Neuronal stem cell (in vitro differentiated cells): ENCODE measurements around the gene GATAD2B.

Experiments used
- DNase-seq: peaks from one replicate; pipeline ENCODE4 v3.0.0-alpha.2; 2013; ENCODE audit warnings: low spot score
- H2AFZ ChIP-seq: one replicate; pipeline ENCODE4 v1.6.1; 2013; ENCODE audit warnings: mild to moderate bottlenecking, low read length, inconsistent platforms
- H2AK5ac ChIP-seq: 2 replicates; pipeline ENCODE4 v1.6.1; 2013; ENCODE audit warnings: low read depth, mild to moderate bottlenecking, inconsistent platforms, low read length, moderate library complexity, mixed read lengths
- H2BK120ac ChIP-seq: 2 replicates; pipeline ENCODE4 v1.6.1; 2013; ENCODE audit warnings: low read depth, mild to moderate bottlenecking, inconsistent platforms, low read length, moderate library complexity, mixed read lengths
- H2BK12ac ChIP-seq: one replicate; pipeline ENCODE4 v1.6.1; 2013; ENCODE audit warnings: low read length, inconsistent platforms
- H2BK15ac ChIP-seq: 2 replicates; pipeline ENCODE4 v1.6.1; 2013; ENCODE audit warnings: mild to moderate bottlenecking, low read length, inconsistent platforms, mixed read lengths
- H2BK5ac ChIP-seq: one replicate; pipeline ENCODE4 v1.6.1; 2013; ENCODE audit warnings: inconsistent platforms, mild to moderate bottlenecking, low read length, moderate library complexity
- H3K14ac ChIP-seq: one replicate; pipeline ENCODE4 v1.6.1; 2013; ENCODE audit warnings: low read length, inconsistent platforms
- H3K18ac ChIP-seq: 2 replicates; pipeline ENCODE4 v1.6.1; 2013; ENCODE audit warnings: low read length, inconsistent platforms
- H3K23ac ChIP-seq: 2 replicates; pipeline ENCODE4 v1.6.1; 2013; ENCODE audit warnings: low read depth, mild to moderate bottlenecking, mixed read lengths, low read length, inconsistent platforms; ENCODE audit not compliant: poor library complexity
- H3K27ac ChIP-seq: replicated peaks from 3 replicates; pipeline ENCODE4 v1.5.1; 2013; ENCODE audit warnings: low read length, inconsistent platforms
- H3K27me3 ChIP-seq, 3 experiments: 2 replicates each; pipeline ENCODE4 v1.6.1; 2013; ENCODE audit warnings: low read length in 3 of 3, mild to moderate bottlenecking in 2 of 3, inconsistent platforms in 1 of 3, low read depth in 1 of 3, mixed read lengths in 1 of 3, moderate library complexity in 1 of 3; ENCODE audit not compliant: control insufficient read depth in 3 of 3, insufficient read depth in 3 of 3
- H3K36me3 ChIP-seq, 2 donors: replicated peaks in 1 of 2; 2 replicates each; pipeline ENCODE4 v1.6.1; 2013; ENCODE audit warnings: low read length in 2 of 2; ENCODE audit not compliant: control insufficient read depth in 2 of 2, insufficient read depth in 2 of 2
- H3K4ac ChIP-seq: 2 replicates; pipeline ENCODE4 v1.6.1; 2013; ENCODE audit warnings: inconsistent platforms, mild to moderate bottlenecking, low read length, moderate library complexity
- H3K4me1 ChIP-seq, 2 donors: 1 replicate in 1 of 2; 2 replicates in 1 of 2; pipeline ENCODE4 v1.6.1; 2013; ENCODE audit warnings: low read length in 2 of 2, low read depth in 1 of 2; ENCODE audit not compliant: control insufficient read depth in 2 of 2, insufficient read depth in 1 of 2
- H3K4me2 ChIP-seq: one replicate; pipeline ENCODE4 v1.6.1; 2013; ENCODE audit warnings: mild to moderate bottlenecking, low read length, inconsistent platforms; ENCODE audit not compliant: insufficient read depth, poor library complexity, severe bottlenecking
- H3K4me3 ChIP-seq, 2 donors: 2 replicates each; pipeline ENCODE4 v1.5.1; 2013; ENCODE audit warnings: low read length in 2 of 2, mild to moderate bottlenecking in 2 of 2, inconsistent platforms in 1 of 2, moderate library complexity in 1 of 2
- H3K79me1 ChIP-seq: one replicate; pipeline ENCODE4 v1.6.1; 2013; ENCODE audit warnings: low read depth, mild to moderate bottlenecking, inconsistent platforms, low read length, moderate library complexity
- H3K9ac ChIP-seq: one replicate; pipeline ENCODE4 v1.6.1; 2013; ENCODE audit warnings: mild to moderate bottlenecking, low read depth, low read length, inconsistent platforms; ENCODE audit not compliant: poor library complexity
- H3K9me3 ChIP-seq, 2 donors: replicated peaks in 1 of 2; 2 replicates each; pipeline versions ENCODE3 to v1.6.1; 2013; ENCODE audit warnings: low read length in 2 of 2, mild to moderate bottlenecking in 2 of 2, inconsistent platforms in 1 of 2, low read depth in 1 of 2, mixed read lengths in 1 of 2, moderate library complexity in 1 of 2; ENCODE audit not compliant: control insufficient read depth in 2 of 2, insufficient read depth in 1 of 2
- H4K8ac ChIP-seq: one replicate; pipeline ENCODE4 v1.6.1; 2013; ENCODE audit warnings: low read depth, mild to moderate bottlenecking, inconsistent platforms, low read length, moderate library complexity
- H4K91ac ChIP-seq: one replicate; pipeline ENCODE4 v1.6.1; 2013; ENCODE audit warnings: low read length, low read depth, mild to moderate bottlenecking, inconsistent platforms; ENCODE audit not compliant: poor library complexity
- WGBS, 2 donors: extraction: QIAGEN DNeasy Blood & Tissue Kit; methylation state at CpG; one replicate each; pipeline ENCODE4 v1.1.7; 2013; ENCODE audit warnings: missing lambda C conversion rate in 2 of 2, mixed read lengths in 1 of 2; ENCODE audit not compliant: insufficient read length in 2 of 2, insufficient replicate concordance in 1 of 2; ENCODE audit errors: extremely low coverage in 2 of 2; 5-methylcytosine and 5-hydroxymethylcytosine counted together

GATAD2B gene

GRCh38 chr1:153800516-153800915, 122.3 kb downstream of the GATAD2B start:
- H4K91ac ChIP-seq: no peak overlapping the region
- no peak overlapping the region for H2BK120ac ChIP-seq
- no peak overlapping the region for H2BK15ac ChIP-seq
- no peak overlapping the region for H2BK12ac ChIP-seq
- H3K79me1 ChIP-seq: no peaks in the 10 kb centered on the region
- no peak overlapping the region for H2BK5ac ChIP-seq
- H3K4me2 ChIP-seq: no peak overlapping the region
- H2AK5ac ChIP-seq: no peak overlapping the region
- no peak overlapping the region for H3K27ac ChIP-seq
- H3K4me1 ChIP-seq: peaks cover 5 to 16% of the 10 kb centered on the region in 2 donors
- no peak overlapping the region for H2AFZ ChIP-seq
- H3K14ac ChIP-seq: no peak overlapping the region
- H3K36me3 ChIP-seq: peaks cover 12 to 68% of the 10 kb centered on the region in 2 donors
- WGBS, 2 donors: no CpG with 5 or more reads among the region's 7 CpGs
- H3K4me3 ChIP-seq: no peak overlapping the region
- H3K9ac ChIP-seq: no peak overlapping the region
- DNase-seq: no peak
- no peaks in the 10 kb centered on the region for H3K9me3 ChIP-seq
- no peak overlapping the region for H3K18ac ChIP-seq
- peaks cover 0 to 2% (median 0%) of the 10 kb centered on the region in 3 experiments for H3K27me3 ChIP-seq
- H3K23ac ChIP-seq: peak overlapping the region; percentile 6
- no peak overlapping the region for H4K8ac ChIP-seq
- no peak overlapping the region for H3K4ac ChIP-seq

GRCh38 chr1:153799566-153800465, 123.0 kb downstream of the GATAD2B start:
- H2BK15ac ChIP-seq: no peak overlapping the region
- H3K9me3 ChIP-seq: no peaks in the 10 kb centered on the region
- no peak overlapping the region for H2AK5ac ChIP-seq
- H3K79me1 ChIP-seq: no peaks in the 10 kb centered on the region
- H3K4me2 ChIP-seq: no peak overlapping the region
- no peak overlapping the region for H3K27ac ChIP-seq
- no peak overlapping the region for H2BK12ac ChIP-seq
- H3K27me3 ChIP-seq: peaks cover 0 to 2% (median 0%) of the 10 kb centered on the region in 3 experiments
- H3K4me1 ChIP-seq: peaks cover 10 to 21% of the 10 kb centered on the region in 2 donors
- no peak overlapping the region for H3K4me3 ChIP-seq
- H3K9ac ChIP-seq: peak overlapping the region; percentile 50
- H3K18ac ChIP-seq: peak overlapping the region; percentile 27
- no peak for DNase-seq
- H2BK120ac ChIP-seq: no peak overlapping the region
- no peak overlapping the region for H3K4ac ChIP-seq
- H3K14ac ChIP-seq: no peak overlapping the region
- H2BK5ac ChIP-seq: no peak overlapping the region
- H4K8ac ChIP-seq: no peak overlapping the region
- H2AFZ ChIP-seq: no peak overlapping the region
- H3K36me3 ChIP-seq: peaks cover 12 to 65% of the 10 kb centered on the region in 2 donors
- H4K91ac ChIP-seq: no peak overlapping the region
- peak overlapping the region; percentile 27 for H3K23ac ChIP-seq
- WGBS, 2 donors: no CpG with 5 or more reads among the region's 27 CpGs

GRCh38 chr1:153799016-153799415, 123.8 kb downstream of the GATAD2B start:
- Histone ChIP-seq H3K4ac (no peak overlapping the region), H3K14ac (no peak overlapping the region), H3K4me3 (no peak overlapping the region), H2BK120ac (no peak overlapping the region), H3K4me2 (no peak overlapping the region), H2BK15ac (no peak overlapping the region), H2AK5ac (no peak overlapping the region), H3K9ac (no peak overlapping the region), H3K23ac (no peak overlapping the region), H3K36me3 (peaks cover 10 to 65% of the 10 kb centered on the region in 2 donors), H2AFZ (no peak overlapping the region), H4K91ac (no peak overlapping the region), H3K18ac (no peak overlapping the region), H3K27me3 (peaks cover 0 to 2% (median 0%) of the 10 kb centered on the region in 3 experiments), H3K4me1 (peaks cover 17 to 28% of the 10 kb centered on the region in 2 donors), H2BK5ac (no peak overlapping the region), H3K27ac (no peak overlapping the region), H3K9me3 (no peaks in the 10 kb centered on the region), H3K79me1 (no peaks in the 10 kb centered on the region), H2BK12ac (no peak overlapping the region), H4K8ac (no peak overlapping the region)
- DNase-seq: no peak
- no CpG with 5 or more reads among the region's 4 CpGs for WGBS, 2 donors

GRCh38 chr1:153798468-153798780, 124.3 kb downstream of the GATAD2B start:
- Histone ChIP-seq H3K4me1 (peaks cover 23 to 33% of the 10 kb centered on the region in 2 donors), H3K4me2 (no peak overlapping the region), H2AK5ac (no peak overlapping the region), H3K18ac (peak overlapping the region; percentile 65), H3K79me1 (no peaks in the 10 kb centered on the region), H4K8ac (no peak overlapping the region), H3K9ac (no peak overlapping the region), H3K4me3 (no peak overlapping the region), H2BK120ac (no peak overlapping the region), H4K91ac (no peak overlapping the region), H3K36me3 (peaks cover 10 to 61% of the 10 kb centered on the region in 2 donors), H3K27me3 (peaks cover 0 to 2% (median 0%) of the 10 kb centered on the region in 3 experiments), H2BK5ac (peak overlapping the region; percentile 16), H2BK15ac (no peak overlapping the region), H2BK12ac (no peak overlapping the region), H3K27ac (no peak overlapping the region), H2AFZ (no peak overlapping the region), H3K9me3 (no peaks in the 10 kb centered on the region), H3K23ac (no peak overlapping the region), H3K4ac (no peak overlapping the region), H3K14ac (no peak overlapping the region)
- no peak for DNase-seq
- WGBS, 2 donors: no CpG with 5 or more reads among the region's 3 CpGs
